Brain microvascular endothelial cell (primary cell): ENCODE results near the gene SMCO2.

Source experiments
- DNase-seq: peaks from one replicate; pipeline ENCODE4 v3.0.0-alpha.2; 2020
- H3K27ac ChIP-seq: fragments of 250-450 bp; sonication (Bioruptor Pico); 2 replicates; pipeline ENCODE4 v1.5.1; 2020; ENCODE audit warnings: mild to moderate bottlenecking, moderate library complexity
- H3K27me3 ChIP-seq: fragments of 250-450 bp; sonication (Bioruptor Pico); replicated peaks from 2 replicates; pipeline ENCODE4 v1.5.1; 2020; ENCODE audit warnings: mild to moderate bottlenecking
- H3K36me3 ChIP-seq: fragments of 250-450 bp; sonication (Bioruptor Pico); replicated peaks from 2 replicates; pipeline ENCODE4 v1.5.1; 2020; ENCODE audit warnings: mild to moderate bottlenecking
- H3K4me3 ChIP-seq: 2 replicates; pipeline ENCODE4 v1.5.1; 2011; ENCODE audit warnings: low read depth, mild to moderate bottlenecking, control low read depth, low read length, moderate library complexity
- in situ Hi-C: cut with HindIII; loops from 2 replicates; pipeline ENCODE4 v1.10.0; 2017; ENCODE audit warnings: low sequenced_read_pairs, low pct_ligation_motif_present
- TF ChIP-seq, protein P1 (sequence below): IDR thresholded peaks from 2 replicates; pipeline ENCODE4 v1.5.1; 2011; ENCODE audit warnings: low read depth, mild to moderate bottlenecking, moderate library complexity, low read length, control low read depth, inconsistent platforms; ENCODE audit errors: missing control alignments

The SMCO2 gene

GRCh38 chr12:27488479-27488878 lies 41.9 kb downstream of the SMCO2 start:
- no peak overlapping the region for H3K4me3 ChIP-seq
- no peaks in the 10 kb centered on the region for H3K27me3 ChIP-seq
- in situ Hi-C loops, result no loop called here
- H3K36me3 ChIP-seq, result no peaks in the 10 kb centered on the region
- DNase-seq, result no peak
- TF ChIP-seq, protein P1, sequence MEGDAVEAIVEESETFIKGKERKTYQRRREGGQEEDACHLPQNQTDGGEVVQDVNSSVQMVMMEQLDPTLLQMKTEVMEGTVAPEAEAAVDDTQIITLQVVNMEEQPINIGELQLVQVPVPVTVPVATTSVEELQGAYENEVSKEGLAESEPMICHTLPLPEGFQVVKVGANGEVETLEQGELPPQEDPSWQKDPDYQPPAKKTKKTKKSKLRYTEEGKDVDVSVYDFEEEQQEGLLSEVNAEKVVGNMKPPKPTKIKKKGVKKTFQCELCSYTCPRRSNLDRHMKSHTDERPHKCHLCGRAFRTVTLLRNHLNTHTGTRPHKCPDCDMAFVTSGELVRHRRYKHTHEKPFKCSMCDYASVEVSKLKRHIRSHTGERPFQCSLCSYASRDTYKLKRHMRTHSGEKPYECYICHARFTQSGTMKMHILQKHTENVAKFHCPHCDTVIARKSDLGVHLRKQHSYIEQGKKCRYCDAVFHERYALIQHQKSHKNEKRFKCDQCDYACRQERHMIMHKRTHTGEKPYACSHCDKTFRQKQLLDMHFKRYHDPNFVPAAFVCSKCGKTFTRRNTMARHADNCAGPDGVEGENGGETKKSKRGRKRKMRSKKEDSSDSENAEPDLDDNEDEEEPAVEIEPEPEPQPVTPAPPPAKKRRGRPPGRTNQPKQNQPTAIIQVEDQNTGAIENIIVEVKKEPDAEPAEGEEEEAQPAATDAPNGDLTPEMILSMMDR, result peak; percentile 50
- no peak overlapping the region for H3K27ac ChIP-seq

- no peaks in the 10 kb centered on the region for H3K36me3 ChIP-seq
- TF ChIP-seq, protein P1, result no peak
- H3K27ac ChIP-seq, result no peak overlapping the region
- in situ Hi-C loops, result no loop called here
- no peak overlapping the region for H3K4me3 ChIP-seq
- no peaks in the 10 kb centered on the region for H3K27me3 ChIP-seq
- no peak for DNase-seq
These were observed 44.7 kb downstream of the SMCO2 start for GRCh38 chr12:27491226-27491625.

DNA sequence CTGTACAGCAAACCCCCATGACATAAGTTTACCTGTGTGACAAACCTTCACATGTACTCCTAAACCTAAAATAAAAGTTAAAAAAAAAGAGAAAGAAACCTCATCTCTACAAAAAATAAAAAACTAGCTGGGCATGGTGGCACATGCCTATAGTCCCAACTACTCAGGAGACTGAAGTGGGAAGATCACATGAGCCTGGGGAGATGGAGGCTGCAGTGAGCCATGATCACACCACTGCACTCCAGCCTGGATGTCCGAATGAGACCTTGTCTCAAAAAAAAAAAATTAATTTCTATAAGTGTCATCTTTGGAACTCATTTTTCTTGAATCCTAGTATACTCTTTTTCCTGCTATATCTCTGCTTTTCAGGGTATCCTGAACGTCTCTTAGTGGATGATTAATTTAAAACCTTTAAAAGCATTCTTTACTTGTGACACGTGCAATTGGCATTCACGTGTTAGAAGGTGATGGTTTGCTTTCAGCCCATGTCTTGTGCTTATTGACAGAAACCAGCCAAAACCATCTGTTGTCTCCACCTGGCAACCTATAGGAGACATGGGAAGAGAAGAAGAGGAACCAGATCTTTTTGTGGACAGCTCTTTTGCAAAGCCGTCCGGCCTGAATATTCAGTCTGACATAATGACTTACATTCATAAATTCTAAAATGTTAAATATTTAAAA lies 46.9 kb downstream of the SMCO2 start:
- no peaks in the 10 kb centered on the region for H3K36me3 ChIP-seq
- TF ChIP-seq, protein P1, result no peak
- DNase-seq, result no peak
- H3K27ac ChIP-seq, result no peak overlapping the region
- no peak overlapping the region for H3K4me3 ChIP-seq
- in situ Hi-C loops, result no loop called here
- no peaks in the 10 kb centered on the region for H3K27me3 ChIP-seq

DNA sequence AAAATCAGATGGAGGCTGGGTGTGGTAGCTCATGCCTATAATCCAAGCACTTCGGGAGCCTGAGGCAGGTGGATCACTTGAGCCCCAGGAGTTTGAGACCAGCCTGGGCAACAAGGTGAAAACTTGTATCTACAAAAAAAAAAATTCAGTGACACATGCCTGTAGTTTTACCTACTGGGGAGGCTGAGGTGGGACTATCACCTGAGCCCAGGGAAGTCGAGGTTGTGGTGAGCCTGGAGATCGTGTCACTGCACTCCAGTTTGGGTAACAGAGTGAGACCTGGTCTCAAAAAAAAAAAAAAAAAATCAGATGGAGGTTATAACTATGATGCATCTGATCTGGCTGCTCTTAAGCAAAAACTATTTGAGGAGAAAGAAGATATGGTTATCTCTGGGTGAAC lies 50.9 kb downstream of the SMCO2 start:
- Histone ChIP-seq H3K4me3 (no peak overlapping the region), H3K36me3 (no peaks in the 10 kb centered on the region), H3K27ac (no peak overlapping the region), H3K27me3 (no peaks in the 10 kb centered on the region)
- TF ChIP-seq, protein P1, result no peak
- no peak for DNase-seq
- in situ Hi-C loops, result no loop called here

DNA sequence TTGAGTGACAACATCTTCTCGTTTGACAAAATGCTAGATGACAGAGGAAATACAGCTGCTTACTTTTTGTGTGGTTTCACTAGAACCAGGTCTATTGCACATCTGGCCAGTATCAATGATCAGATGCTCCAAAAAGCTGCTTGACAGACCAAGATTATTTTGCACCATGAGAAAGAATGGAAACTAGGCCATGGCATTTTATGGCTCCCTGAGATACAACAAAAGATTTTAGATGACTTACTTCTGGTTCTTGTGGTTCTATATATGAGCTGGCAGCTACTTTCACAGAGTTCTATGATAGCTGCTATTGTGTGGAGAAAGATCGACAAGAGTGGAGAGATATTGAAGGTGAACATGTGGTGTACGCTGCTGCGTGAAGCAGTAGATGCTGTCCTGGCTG lies 51.6 kb downstream of the SMCO2 start:
- in situ Hi-C loops, result no loop called here
- DNase-seq, result no peak
- H3K27me3 ChIP-seq, result no peaks in the 10 kb centered on the region
- no peaks in the 10 kb centered on the region for H3K36me3 ChIP-seq
- H3K27ac ChIP-seq, result no peak overlapping the region
- TF ChIP-seq, protein P1, result no peak
- no peak overlapping the region for H3K4me3 ChIP-seq

- Histone ChIP-seq H3K36me3 (no peaks in the 10 kb centered on the region), H3K27me3 (no peaks in the 10 kb centered on the region), H3K4me3 (no peak overlapping the region), H3K27ac (no peak overlapping the region)
- TF ChIP-seq, protein P1, result no peak
- in situ Hi-C loops, result no loop called here
- no peak for DNase-seq
These were observed 52.2 kb downstream of the SMCO2 start for GRCh38 chr12:27498761-27499160.
